Smooth muscle cell (in vitro differentiated cells): Measurements from ENCODE around the gene USO1. TPM values are rescaled to one million over a fixed set of nuclear protein-coding genes. Genes with fewer than 3 reads are reported as not detected.

Experiments used
- DNase-seq: peaks from one replicate; lab custom pipeline; 2025; ENCODE audit not compliant: unreplicated experiment; lab: John Stamatoyannopoulos, UW
- H2AFZ ChIP-seq: fragments of 200-600 bp; sonication (generic); 2 replicates; pipeline ENCODE4 v1.6.0; 2016; ENCODE audit warnings: antibody characterized with exemption, low read depth, mild to moderate bottlenecking
- H3F3A ChIP-seq: fragments of 200-600 bp; sonication (generic); 2 replicates; pipeline ENCODE4 v1.6.0; 2017; ENCODE audit warnings: antibody characterized with exemption, low read depth
- H3K27ac ChIP-seq: fragments of 200-600 bp; sonication (generic); 2 replicates; pipeline ENCODE4 v1.5.1; 2016; ENCODE audit warnings: low read depth, mild to moderate bottlenecking
- H3K27me3 ChIP-seq: fragments of 200-600 bp; sonication (generic); 2 replicates; pipeline ENCODE4 v1.6.1; 2016; ENCODE audit warnings: low read depth, mild to moderate bottlenecking
- H3K36me3 ChIP-seq: fragments of 200-600 bp; sonication (generic); 2 replicates; pipeline ENCODE4 v1.5.1; 2016; ENCODE audit warnings: low read depth
- H3K4me1 ChIP-seq: fragments of 200-600 bp; sonication (generic); 2 replicates; pipeline ENCODE4 v1.5.1; 2016; ENCODE audit warnings: low read depth
- H3K4me2 ChIP-seq: fragments of 200-600 bp; sonication (generic); 2 replicates; pipeline ENCODE4 v1.6.0; 2016; ENCODE audit warnings: mild to moderate bottlenecking
- H3K4me3 ChIP-seq: fragments of 200-600 bp; sonication (generic); 2 replicates; pipeline ENCODE4 v1.5.1; 2016; ENCODE audit warnings: mild to moderate bottlenecking
- H3K79me2 ChIP-seq: fragments of 200-600 bp; sonication (generic); 2 replicates; pipeline ENCODE4 v1.6.0; 2016; ENCODE audit warnings: low read depth, mild to moderate bottlenecking
- H3K9ac ChIP-seq: fragments of 200-600 bp; sonication (generic); 2 replicates; pipeline ENCODE4 v1.6.0; 2016; ENCODE audit warnings: low read depth
- H3K9me3 ChIP-seq: fragments of 200-600 bp; sonication (generic); replicated peaks from 2 replicates; pipeline ENCODE4 v1.5.1; 2016; ENCODE audit warnings: low read depth
- H4K20me1 ChIP-seq: fragments of 200-600 bp; sonication (generic); 2 replicates; pipeline ENCODE4 v1.6.0; 2016; ENCODE audit warnings: low read depth
- CTCF ChIP-seq: fragments of 200-600 bp; sonication (generic); IDR thresholded peaks from 2 replicates; pipeline ENCODE4 v1.5.1; 2017; ENCODE audit warnings: borderline replicate concordance, mild to moderate bottlenecking, antibody characterized with exemption; ENCODE audit not compliant: insufficient read depth, poor library complexity, severe bottlenecking
- WGBS: methylation state at CpG from one replicate; pipeline ENCODE4 v1.1.7; 2016; ENCODE audit warnings: low lambda C conversion rate; 5-methylcytosine and 5-hydroxymethylcytosine counted together
- polyA plus RNA-seq: library from polyadenylated mRNA; unstranded; fragments of >200 nt; fragmentation: Nextera tagmentation; extraction: Ambion mirVana; gene quantifications from 2 replicates; pipeline ENCODE4 v1.2.1, GENCODE V29; 2016
- total RNA-seq: library from RNA; depleted of rRNA; stranded (reverse); fragments of >200 nt; gene quantifications from 2 replicates; pipeline ENCODE4 v1.2.3, GENCODE V29; 2014

USO1 gene
- total and polyA plus RNA-seq, 2 experiments from 2014 or later = 50.4 to 94.6 TPM

- Histone ChIP-seq H3K27ac (no peak overlapping the region), H2AFZ (no peak overlapping the region), H3K27me3 (no peaks in the 10 kb centered on the region), H3K9me3 (no peaks in the 10 kb centered on the region), H3K4me2 (no peak overlapping the region), H3F3A (no peaks in the 10 kb centered on the region), H3K79me2 (no peaks in the 10 kb centered on the region), H3K9ac (no peak overlapping the region), H3K4me1 (peaks cover 3% of the 10 kb centered on the region), H3K4me3 (no peak overlapping the region), H4K20me1 (no peaks in the 10 kb centered on the region), H3K36me3 (no peaks in the 10 kb centered on the region)
- no peak for DNase-seq
- no peak for TF ChIP-seq CTCF
- 85% methylated on average over 8 of the region's 8 CpGs for WGBS
These were observed 117.5 kb downstream of the USO1 start for GRCh38 chr4:75841641-75842520.

GRCh38 chr4:75843596-75843995 lies 119.2 kb downstream of the USO1 start:
- Histone ChIP-seq H3K4me1 (peaks cover 3% of the 10 kb centered on the region), H4K20me1 (no peaks in the 10 kb centered on the region), H3K9me3 (no peaks in the 10 kb centered on the region), H3K4me2 (peak overlapping the region; percentile 18), H3K79me2 (no peaks in the 10 kb centered on the region), H3K4me3 (no peak overlapping the region), H2AFZ (no peak overlapping the region), H3K9ac (no peak overlapping the region), H3K27me3 (no peaks in the 10 kb centered on the region), H3K27ac (peak overlapping the region; percentile 19), H3K36me3 (no peaks in the 10 kb centered on the region), H3F3A (no peaks in the 10 kb centered on the region)
- TF ChIP-seq CTCF = no peak
- 98% methylated on average over 4 of the region's 4 CpGs for WGBS
- DNase-seq = no peak

GRCh38 chr4:75844151-75844662 lies 119.8 kb downstream of the USO1 start:
- Histone ChIP-seq H3K79me2 (no peaks in the 10 kb centered on the region), H3K4me2 (peak overlapping the region; percentile 18), H4K20me1 (no peaks in the 10 kb centered on the region), H3K9me3 (no peaks in the 10 kb centered on the region), H3K27me3 (no peaks in the 10 kb centered on the region), H2AFZ (no peak overlapping the region), H3F3A (no peaks in the 10 kb centered on the region), H3K4me1 (peaks cover 3% of the 10 kb centered on the region), H3K36me3 (no peaks in the 10 kb centered on the region), H3K9ac (no peak overlapping the region), H3K27ac (peak overlapping the region; percentile 19), H3K4me3 (no peak overlapping the region)
- 79% methylated on average over 3 of the region's 3 CpGs for WGBS
- no peak for TF ChIP-seq CTCF
- no peak for DNase-seq
